ENCODE measurements around the gene LINGO3. TPM values are rescaled to one million over a fixed set of nuclear protein-coding genes. Genes with fewer than 3 reads are reported as not detected.

Gene LINGO3
- total and polyA plus RNA-seq, 3 donors from 2014 or later = 0.45 to 3.5 (median 2.1) TPM

DNA sequence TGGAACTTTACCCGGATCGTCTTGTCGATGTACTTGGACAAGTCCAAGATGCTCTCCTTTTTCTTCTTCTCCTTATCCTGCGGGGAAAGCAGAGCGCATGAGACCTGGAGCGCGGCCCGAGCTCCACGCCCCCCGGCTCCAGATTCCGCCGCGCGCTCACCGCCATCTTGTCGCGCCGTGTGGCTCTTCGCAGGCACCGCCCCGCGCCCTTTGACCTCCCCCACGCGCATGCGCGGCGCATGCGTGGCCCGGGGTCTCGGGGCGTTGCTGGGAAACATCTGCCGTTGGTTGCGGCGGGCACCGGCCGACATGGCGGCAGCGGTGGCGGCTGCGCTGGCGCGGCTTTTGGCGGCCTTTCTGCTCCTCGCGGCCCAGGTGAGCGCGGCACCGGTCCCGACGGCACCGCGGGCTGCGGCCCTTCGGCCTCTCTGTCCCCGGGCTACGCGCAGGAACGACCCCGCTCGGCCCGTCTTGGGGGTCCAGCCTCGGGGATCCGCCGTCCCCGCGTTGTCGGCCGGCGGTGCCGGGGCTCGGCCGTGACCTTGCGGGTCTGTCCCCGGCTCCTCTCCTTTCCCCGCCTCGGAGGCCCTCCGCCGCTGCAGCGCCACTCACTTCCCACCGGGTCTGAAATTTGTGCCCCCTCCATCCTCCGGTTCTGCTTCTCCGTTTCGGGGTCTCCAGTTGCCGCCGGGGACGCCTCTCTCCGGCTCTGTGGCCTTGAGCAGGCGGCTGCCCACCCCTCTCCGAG is 20.6 kb upstream of the LINGO3 start, which contains the start of the genes LSM7 and SPPL2B:
LSM7 (minus strand) TSS at position 186 of the 748 bp plus-strand sequence; CDS start at position 166, 20 bp downstream.
SPPL2B (plus strand) TSS at position 284 of the 748 bp plus-strand sequence; CDS start at position 310, 26 bp downstream.
- WGBS, 2 donors = 0% methylated on average over 45 to 63 of the region's 89 CpGs
- H3K36me3 ChIP-seq (ENCODE audit: low read depth, missing control alignments) = no peaks in the 10 kb centered on the region
- H3K9me3 ChIP-seq = no peaks in the 10 kb centered on the region
- H3K4me3 ChIP-seq = peak within 1 kb of the TSS; percentile 90 to 98
- intact Hi-C loops (cut with DNase I; ENCODE audit: low total_unique reads) = no loop called here
- H3K27me3 ChIP-seq = no peaks in the 10 kb centered on the region
- H3K27ac ChIP-seq = peak within 1 kb of the TSS; percentile 59 to 64
- DNase-seq = peak; percentile 92
- TF ChIP-seq CTCF (IDR thresholded peaks at IDR 0.05) (peak in 1 of 3 experiments; percentile 8), POLR2A (IDR thresholded peaks at IDR 0.05) (no peak)
- peaks cover 13% of the 10 kb centered on the region for H3K4me1 ChIP-seq

DNA sequence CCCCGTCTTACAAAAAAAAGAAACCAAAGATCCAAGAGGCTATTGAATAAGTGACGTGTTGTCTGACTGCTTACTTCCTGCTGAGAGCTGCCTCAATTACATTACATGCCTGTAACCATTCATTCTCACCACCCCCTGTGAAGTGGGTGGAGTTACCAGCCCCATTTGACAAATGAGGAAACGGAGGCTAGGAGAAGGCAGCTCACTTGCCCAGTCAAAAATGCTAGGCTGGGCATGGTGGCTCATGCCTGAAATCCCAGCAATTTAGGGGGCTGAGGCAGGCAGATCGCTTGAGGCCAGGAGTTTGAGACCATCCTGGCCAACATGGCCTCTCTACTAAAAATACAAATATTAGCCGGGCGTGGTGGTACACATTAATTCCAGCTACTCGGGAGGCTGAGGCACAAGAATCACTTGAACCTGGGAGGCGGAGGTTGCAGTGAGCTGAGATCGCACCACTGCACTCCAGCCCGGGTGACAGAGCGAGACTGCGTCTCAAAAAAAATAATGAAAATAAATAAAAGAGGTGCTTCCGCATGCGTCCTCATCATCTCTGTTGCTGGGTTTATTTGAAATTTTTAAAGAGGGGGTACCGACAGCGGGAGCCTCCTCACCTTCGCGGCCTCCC is 19.9 kb upstream of the LINGO3 start:
- no peaks in the 10 kb centered on the region for H3K27me3 ChIP-seq
- 2% methylated on average over 18 of the region's 18 CpGs for WGBS, 2 donors
- H3K9me3 ChIP-seq = no peaks in the 10 kb centered on the region
- DNase-seq = peak; percentile 38
- no peak for TF ChIP-seq POLR2A (IDR thresholded peaks at IDR 0.05)
- TF ChIP-seq CTCF (IDR thresholded peaks at IDR 0.05) = no peak
- peak overlapping the region; percentile 90 to 98 for H3K4me3 ChIP-seq
- no peaks in the 10 kb centered on the region for H3K36me3 ChIP-seq (ENCODE audit: low read depth, missing control alignments)
- H3K27ac ChIP-seq = peak overlapping the region in 1 of 2 donors; percentile 64
- H3K4me1 ChIP-seq = peaks cover 13% of the 10 kb centered on the region
- intact Hi-C loops (cut with DNase I; ENCODE audit: low total_unique reads) = no loop called here

- 86 to 88% methylated on average over 16 of the region's 16 CpGs for WGBS, 2 donors
- intact Hi-C loops (cut with DNase I; ENCODE audit: low total_unique reads) = no loop called here
- H3K27ac ChIP-seq = no peak overlapping the region
- peaks cover 13% of the 10 kb centered on the region for H3K4me1 ChIP-seq
- no peak for DNase-seq
- H3K9me3 ChIP-seq = no peaks in the 10 kb centered on the region
- H3K27me3 ChIP-seq = no peaks in the 10 kb centered on the region
- TF ChIP-seq CTCF (IDR thresholded peaks at IDR 0.05) (no peak), POLR2A (IDR thresholded peaks at IDR 0.05) (no peak)
- no peaks in the 10 kb centered on the region for H3K36me3 ChIP-seq (ENCODE audit: low read depth, missing control alignments)
- no peak overlapping the region for H3K4me3 ChIP-seq
These were observed 18.9 kb upstream of the LINGO3 start for GRCh38 chr19:2326699-2327360.

GRCh38 chr19:2325281-2326046 is 17.5 kb upstream of the LINGO3 start:
- Histone ChIP-seq H3K27me3 (no peaks in the 10 kb centered on the region), H3K4me3 (no peak overlapping the region), H3K36me3 (ENCODE audit: low read depth, missing control alignments) (no peaks in the 10 kb centered on the region), H3K9me3 (no peaks in the 10 kb centered on the region), H3K4me1 (peaks cover 13% of the 10 kb centered on the region), H3K27ac (no peak overlapping the region)
- 81 to 85% methylated on average over 29 of the region's 29 CpGs for WGBS, 2 donors
- no peak for DNase-seq
- TF ChIP-seq CTCF (IDR thresholded peaks at IDR 0.05) (no peak), POLR2A (IDR thresholded peaks at IDR 0.05) (no peak)
- intact Hi-C loops (cut with DNase I; ENCODE audit: low total_unique reads) = no loop called here

All from testis (tissue), 3 donors.